Measurements from ENCODE around the gene ASTE1.

DNA sequence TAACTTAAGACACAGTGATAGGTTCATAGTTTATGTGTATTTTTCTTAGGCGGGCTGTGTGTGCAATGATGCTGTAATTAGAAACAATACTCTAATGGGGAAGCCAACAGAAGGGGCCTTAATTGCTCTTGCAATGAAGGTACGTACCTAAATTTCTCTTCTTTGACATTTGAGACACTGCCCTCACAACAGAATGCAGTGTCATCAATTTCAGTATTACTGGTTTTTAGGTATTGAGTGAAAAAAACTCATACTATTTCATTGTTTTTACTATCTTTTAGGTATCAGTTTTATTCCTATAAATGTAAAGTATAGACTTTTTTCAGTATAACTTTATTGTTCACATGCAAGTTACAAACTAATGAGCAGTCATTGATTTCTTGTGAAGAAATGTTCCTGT lies 59.3 kb downstream of the ASTE1 start:
- no peak for TF ChIP-seq POLR2A (IDR thresholded peaks at IDR 0.05)
- TF ChIP-seq, protein P1, sequence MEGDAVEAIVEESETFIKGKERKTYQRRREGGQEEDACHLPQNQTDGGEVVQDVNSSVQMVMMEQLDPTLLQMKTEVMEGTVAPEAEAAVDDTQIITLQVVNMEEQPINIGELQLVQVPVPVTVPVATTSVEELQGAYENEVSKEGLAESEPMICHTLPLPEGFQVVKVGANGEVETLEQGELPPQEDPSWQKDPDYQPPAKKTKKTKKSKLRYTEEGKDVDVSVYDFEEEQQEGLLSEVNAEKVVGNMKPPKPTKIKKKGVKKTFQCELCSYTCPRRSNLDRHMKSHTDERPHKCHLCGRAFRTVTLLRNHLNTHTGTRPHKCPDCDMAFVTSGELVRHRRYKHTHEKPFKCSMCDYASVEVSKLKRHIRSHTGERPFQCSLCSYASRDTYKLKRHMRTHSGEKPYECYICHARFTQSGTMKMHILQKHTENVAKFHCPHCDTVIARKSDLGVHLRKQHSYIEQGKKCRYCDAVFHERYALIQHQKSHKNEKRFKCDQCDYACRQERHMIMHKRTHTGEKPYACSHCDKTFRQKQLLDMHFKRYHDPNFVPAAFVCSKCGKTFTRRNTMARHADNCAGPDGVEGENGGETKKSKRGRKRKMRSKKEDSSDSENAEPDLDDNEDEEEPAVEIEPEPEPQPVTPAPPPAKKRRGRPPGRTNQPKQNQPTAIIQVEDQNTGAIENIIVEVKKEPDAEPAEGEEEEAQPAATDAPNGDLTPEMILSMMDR (IDR thresholded peaks at IDR 0.05): no peak

Data from vagina (tissue), 2 donors.